HG02943 (cell line): ENCODE measurements around the gene DAPK3.
"Not testable (repeated sequence)": the region's sequence is repeated elsewhere in the genome, so short reads cannot be mapped to it uniquely, and the experiment has no call there.

Experiments
- ATAC-seq: cut with Tn5 transposase; IDR thresholded peaks from one replicate; pipeline ENCODE4 v1.9.1; 2021; ENCODE audit warnings: mild to moderate bottlenecking, low read depth, moderate library complexity; ENCODE audit not compliant: unreplicated experiment

The DAPK3 gene

DNA sequence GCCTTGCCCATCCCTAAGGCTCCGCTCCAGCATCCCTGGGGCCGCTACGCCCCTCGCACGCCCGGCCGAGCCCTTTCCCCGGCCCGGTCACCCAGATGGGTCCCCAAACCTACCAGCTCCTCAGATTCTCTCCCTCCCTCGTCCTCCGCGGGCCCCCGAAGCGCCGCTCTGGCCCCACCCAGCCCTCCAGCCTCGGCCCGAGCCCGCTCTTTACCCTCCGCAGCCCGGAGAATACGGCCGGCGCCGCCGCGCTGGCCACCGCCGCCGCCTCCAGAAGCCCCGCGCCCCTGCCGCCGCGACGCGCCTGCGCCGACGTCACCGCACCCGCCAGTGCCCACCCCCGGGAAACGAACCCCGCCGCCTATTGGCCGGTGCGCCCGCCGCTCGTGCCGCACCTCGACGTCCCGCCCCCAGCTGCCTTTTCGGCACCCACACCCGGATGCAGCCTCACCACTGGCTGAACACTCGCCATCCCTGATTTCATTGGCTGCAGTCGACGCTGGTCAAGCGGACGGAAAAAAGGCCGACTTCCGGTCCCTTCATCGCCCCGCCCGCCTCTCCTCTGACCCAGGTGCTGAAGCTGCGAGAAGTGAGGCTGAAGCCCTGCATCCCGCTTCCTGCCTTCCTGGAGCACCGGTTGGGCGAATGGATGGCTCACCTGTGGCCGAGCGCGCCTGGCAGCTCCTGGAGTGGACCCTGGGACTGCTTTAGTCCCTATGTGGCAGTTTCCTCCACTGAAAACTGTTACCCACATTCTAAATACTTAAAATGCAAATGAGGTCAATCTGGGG, at the start of gene DAPK3:
Gene DAPK3 (minus strand): TSS at position 292 of the 791 bp plus-strand sequence. CDS start 1,364 bp downstream, outside the sequence.
- ATAC-seq, result peak; percentile 89

DNA sequence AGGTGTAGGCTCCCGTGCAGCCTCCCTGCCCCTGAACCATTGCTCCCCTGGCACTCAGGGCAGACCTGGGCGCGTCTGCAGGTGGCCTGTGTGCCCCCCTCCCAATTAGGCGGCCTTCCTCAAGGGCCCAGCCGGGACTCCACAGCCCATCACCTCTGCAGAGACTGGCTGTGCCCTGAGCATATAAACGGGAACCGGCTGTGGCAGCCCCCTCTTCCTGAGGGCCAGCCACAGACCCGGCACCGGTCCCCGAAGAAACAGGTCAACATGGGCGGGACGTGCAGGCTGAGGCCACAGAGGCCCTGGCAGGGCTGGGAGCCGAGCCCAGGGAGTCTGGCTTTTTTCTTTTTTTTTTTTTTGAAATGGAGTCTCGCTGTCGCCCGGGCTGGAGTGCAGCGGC, 48.7 kb upstream of the DAPK3 start:
- ATAC-seq, result no peak

DNA sequence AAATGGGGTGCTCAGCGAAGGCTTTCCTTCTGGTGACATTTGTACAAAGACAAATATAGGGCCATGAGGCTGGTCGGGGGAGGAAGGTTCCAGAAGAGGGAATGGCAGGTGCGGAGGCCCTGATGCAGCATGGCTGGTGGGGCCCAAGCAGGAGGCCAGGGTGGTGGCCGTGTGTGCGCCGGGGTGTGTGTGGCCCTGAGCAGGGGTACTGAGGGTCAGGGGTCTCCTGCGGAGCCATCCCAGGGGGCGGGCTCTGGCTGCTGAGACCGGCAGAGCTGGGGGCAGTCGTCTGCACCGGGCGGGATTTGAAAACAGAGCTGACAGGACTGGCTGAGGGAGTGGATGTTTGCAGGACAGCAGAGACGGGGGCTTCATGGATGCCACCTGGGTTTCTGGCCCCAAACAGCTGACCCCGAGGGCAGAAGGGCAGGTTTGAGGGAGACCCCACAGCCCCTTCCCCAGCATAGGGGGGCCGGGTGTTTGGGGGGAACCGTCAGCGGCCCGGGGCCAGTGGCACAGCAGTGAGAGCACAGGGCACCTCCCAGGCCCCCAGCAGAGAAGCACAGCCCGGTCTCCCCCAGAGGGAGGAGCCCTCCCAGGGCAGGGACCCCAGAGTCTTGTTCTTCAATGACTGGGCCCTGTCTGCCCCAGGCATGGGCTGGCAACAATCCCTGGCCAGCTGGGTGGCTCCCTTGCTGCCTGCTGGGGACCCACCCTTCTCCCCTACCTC, 48.0 kb upstream of the DAPK3 start:
- ATAC-seq, result no peak

DNA sequence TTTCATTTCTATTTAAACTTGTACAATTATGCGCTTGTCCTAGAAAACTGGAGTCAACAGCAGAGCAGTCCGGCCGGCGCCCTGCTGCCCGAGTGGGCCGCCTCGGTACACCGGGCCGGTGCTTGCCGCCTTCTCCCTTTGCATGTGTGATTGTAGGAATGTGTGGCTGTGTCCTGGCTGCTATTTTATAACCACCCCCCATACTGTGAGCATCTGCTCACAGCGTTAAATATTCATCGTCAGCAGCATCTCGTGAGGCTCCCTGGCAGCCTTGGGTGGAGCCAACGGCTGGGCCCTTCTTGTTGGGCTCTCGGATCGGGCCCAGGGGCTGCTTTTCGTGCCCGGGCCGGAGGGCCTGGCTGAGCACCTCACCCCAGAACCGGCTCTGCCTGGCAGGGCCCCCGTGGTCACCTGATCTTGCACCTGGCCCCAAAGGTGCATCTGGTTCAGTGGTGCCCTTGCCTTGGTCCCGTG, 47.3 kb upstream of the DAPK3 start:
- ATAC-seq, result no peak

DNA sequence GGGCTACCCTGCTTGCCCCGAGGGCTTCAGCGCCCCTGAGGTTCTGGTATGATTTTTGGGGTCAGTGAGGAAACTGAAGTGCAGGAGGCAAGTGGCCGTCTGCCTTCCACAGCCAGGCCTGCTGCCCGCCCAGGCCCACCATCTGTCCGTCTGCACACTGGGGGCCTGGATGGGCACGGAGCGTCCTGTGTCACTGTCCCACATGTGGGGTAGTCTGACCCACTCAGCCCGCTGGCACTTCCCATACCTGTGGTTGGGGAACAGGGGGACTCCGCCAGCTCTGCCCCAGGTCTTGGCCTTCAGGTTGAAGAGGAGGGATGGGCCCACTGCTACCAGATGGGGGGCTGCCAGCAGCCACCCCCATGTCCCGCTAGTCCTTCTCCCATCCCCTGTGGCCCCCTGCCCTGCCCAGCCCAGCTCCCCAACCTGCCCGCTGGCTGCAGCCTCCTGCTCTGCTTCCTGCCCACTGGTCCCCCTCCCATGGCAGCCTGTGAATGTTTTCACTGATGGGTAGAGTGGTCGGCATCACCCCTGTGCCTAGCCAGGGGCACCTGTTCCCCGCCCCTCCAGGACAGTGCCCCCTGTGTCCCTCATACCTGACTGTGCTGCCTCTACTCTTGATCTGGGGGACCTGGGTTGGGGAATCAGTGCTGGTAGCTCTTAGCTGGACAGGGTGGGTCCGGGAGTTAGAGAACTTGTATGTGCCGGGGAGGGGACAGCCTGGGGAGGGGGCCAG, 46.2 kb upstream of the DAPK3 start:
- ATAC-seq, result no peak

DNA sequence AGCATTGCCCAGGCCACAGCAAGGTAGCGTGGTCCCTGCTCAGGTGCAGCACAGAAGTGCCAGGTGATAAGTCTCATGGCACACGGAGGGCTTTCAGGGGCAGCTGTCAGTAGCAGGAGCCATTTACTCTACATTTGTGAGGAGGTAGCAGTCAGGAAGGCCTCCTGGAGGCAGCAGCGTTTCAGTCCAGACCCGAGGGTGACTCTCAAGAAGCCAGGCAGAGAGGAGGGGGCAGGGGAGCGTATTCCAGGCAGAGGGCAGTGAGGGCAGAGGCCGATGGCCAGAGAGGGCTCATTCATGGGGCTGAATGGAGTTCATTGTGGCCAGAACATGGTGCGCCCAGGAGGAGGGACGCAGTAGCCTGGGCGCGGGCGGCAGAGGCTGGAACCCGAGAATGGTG, 45.6 kb upstream of the DAPK3 start:
- no peak for ATAC-seq

DNA sequence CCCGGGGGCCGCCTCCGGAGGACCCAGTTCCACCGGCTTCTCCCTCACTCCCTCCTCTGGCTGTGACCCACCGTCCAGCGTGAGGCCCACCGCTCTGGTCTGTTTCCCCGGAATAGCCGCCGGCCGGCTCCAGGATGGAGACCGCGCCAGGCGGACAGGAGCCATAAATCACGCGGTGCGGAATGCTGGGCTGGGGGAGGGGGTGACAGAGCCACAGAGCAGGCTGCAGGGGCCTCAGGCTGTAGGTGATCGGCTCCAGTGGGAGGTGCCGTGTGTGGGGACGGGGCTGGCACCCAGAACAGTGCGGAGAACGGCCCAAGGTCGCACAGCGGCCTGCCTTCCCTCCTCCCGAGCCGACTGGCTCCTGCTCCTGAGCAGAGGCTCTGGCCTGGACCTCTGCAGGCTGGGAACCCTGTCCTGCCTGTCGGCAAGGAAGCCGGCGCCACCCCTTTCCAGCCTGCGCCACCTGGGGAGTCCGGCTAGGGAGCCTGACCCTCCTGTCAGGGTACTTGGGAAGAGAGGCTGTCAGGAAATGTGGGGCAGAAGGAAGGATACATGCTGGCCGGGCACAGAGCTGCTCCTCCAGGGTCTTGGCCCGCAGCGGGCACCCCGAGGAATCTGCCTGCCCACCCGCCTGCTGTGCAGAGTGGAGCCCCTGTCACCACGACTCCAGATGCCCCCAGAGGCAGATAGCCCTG, 45.0 kb upstream of the DAPK3 start:
- ATAC-seq, result no peak

DNA sequence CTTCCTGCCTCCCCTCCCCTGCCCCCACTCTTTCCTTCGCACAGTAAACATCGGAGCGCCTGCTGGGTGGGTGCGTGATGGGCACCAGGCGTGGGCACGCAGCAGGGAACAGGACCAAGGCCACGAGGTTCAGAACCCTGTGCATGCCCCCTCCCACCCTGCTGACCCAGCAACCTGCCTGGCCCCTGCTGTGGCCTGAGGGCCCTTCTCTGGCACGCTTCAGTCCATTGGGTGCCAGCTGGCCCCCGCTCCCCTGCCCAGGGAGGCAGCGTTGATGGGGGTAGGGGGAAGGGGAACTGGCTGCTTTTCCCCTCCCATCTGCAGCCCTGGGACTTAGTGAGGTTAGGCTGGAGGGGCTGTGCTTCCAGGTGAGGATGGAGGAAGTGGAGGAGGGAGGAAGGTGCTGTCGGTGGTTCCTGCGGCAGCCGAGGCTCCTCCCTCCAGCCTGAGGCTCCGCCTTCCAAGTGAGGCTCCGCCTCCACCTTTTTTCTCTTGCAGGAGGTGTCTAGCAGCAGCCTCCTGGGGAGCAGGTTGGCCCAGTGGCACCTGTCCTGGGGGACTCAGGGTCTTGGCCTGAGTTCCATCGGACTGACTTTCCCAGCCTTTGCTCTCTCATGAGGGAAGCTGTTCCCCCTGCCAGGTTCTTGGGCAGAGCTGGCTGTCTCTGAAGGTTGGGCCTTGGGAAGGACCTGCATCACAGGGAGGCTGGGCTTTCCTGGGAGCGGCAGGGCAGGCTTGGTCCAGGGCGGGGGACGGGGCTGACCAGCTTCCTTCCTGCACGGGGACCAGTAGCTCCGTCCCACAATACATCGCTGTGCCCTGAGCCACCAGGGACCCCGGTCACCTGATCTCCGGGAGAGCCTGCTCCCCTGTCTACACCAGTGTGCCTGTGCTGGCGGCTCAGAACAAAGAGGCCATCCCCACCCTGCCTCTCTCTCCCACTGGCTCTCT, 43.9 kb upstream of the DAPK3 start:
- ATAC-seq, result no peak

DNA sequence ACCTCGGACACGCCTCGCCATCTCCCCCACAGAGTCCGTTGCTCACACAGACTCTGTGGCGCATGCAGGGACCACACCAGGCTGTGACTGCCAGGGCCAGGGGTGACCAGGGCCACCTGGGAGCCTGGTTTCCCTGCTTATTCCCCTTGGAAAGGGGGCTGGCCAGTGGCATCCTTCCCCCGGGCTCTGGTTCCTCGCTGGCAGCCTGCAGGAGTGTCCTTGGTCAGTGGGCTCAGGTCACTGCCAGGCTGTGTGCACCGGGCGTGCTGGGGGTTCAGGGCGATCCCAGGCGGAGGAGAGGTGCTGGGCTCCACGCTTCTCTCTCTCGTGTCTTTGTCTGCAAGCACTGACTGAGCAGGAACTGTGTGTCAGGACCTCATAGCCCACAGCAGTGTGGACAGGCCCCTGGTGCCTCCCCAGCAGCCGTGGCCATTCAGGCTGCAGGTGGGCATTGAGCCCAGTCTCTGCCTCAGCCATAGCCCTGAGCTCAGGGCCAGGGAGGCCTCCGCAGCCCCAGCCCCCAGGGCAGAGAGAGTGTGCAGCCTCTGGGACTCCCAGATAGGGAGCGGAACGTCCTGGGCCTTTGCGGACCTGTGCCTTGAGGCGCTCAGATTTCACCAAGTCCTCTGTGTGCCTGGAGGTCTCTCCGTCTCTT, 43.1 kb upstream of the DAPK3 start:
- ATAC-seq, result no peak

DNA sequence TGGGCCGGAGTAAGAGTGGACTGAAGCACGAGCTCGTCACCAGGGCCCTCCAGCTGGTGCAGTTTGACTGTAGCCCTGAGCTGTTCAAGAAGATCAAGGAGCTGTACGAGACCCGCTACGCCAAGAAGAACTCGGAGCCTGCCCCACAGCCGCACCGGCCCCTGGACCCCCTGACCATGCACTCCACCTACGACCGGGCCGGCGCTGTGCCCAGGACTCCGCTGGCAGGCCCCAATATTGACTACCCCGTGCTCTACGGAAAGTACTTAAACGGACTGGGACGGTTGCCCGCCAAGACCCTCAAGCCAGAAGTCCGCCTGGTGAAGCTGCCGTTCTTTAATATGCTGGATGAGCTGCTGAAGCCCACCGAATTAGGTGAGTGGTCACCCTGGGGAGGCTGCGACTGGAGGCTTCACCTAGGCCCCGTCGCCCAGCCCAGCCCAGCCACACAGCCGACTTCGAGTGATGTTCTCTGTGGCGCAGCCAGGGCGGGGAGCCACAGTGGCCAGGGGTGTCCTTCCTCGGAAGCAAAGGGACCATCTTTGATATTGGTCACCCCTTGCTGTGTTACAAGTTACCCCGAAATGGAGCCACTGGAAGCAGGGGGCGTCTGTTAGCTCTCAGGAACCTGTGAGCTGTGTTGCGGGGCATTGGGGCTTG, 42.2 kb upstream of the DAPK3 start:
- no peak for ATAC-seq

DNA sequence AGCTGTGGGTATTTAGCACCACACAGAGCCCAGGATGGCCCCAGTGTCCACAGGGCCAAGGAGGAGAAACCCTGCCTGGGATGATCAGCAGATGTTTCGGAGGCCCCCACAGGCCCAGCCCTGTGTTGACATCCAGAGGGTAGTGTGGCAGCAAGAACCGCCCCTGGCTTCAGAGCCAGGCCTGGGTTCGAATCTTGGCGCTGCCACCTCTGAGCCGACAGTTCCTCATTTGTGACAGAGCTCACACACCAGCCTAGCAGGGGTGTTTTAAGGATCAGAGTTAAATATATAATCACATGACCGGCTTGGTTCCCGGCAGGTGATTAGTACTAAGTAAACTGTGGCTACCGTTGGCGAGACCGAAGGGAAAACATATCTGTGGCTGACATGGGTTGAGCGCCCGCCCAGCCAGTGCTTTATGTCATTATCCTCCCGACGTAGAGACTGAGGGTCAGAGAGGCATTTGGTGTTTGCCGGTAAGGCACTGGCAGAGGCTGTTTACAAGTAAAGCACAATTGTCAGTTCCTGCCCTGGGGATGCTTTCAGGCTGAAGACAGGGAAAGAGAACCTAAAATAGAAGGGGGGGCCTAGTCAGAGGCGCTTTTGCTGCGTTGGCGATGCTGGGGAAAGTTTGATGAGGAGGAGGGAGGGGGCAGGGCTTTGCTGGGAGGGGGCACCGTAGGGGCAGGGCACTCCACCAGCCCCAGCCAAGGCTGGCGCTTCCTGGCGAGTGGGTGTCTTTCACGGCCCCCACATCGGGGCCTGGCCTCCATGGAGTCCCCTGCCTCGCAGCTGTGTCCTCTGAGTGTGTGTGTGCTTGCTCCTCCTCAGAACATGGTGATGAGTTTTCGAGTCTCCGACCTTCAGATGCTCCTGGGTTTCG, 41.4 kb upstream of the DAPK3 start:
- no peak for ATAC-seq

DNA sequence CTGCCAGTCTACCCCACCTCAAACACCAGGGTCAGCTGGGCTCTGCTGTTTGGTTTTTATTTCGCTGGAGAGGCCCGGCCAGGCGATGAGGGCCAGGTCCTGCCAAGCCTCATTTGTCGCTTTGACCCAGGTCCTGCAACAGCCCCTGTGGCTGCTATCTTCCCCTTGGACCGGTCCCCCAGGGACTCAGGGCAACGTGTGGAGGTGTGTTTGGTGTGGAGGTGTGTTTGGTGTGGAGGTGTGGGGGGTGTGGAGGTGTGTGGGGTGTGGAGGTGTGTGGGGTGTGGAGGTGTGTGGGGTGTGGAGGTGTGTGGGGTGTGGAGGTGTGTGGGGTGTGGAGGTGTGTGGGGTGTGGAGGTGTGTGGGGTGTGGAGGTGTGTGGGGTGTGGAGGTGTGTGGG, 40.5 kb upstream of the DAPK3 start:
- not testable (repeated sequence) for ATAC-seq

DNA sequence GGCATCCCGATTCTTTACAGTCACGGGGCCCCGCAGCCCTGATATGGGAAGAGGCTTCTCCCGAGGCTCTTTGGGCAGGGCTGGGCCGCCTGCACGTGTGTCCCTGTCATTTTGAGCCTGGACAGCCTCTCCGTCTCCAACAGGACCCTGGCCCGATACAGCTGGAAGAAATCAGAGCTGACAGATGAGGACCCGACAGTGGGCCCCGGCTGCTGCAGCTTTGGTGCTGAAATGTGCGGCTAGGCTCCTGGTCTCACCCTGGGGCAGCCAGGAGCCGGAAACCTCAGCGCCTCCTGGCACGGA, 39.9 kb upstream of the DAPK3 start:
- ATAC-seq, result no peak

DNA sequence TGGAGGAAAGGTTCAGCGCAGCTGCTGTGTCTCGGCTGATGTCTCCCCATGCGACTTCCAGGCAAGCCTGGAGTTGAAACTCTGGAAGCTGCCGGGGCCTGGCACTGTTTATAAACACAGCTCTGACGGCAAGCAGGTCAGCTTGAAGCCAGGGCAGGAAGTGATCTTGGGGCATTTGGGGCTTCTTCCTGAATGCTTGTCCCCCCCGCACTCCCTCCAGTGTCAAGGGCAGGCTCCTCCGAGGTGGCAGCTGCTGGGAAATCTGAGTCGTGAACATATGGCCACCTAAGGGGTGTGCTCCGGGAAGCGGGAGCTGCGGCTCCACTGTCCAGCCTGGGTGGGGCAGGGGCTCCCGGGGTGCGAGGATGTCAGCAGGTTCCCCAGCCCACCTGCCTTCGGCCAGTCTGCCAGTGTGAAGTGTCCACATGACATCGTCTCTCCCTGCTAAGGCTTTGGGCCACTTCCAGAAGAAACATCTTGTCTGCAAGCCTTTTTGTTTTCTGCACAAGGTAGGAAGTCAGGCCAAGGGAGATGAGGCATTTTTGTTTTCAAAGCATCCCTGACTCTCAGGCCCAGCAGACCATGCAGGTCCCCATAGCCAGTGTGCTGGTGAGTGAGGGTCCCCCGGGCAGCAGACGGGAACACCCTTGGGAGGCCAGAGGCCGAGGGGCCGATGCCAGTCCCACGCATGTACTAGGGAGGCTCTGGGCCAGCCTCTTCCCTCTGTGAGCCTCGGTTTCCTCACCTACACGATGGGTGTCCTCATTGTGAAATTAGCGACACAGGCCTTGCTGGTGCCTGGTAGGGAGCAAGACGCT, 39.3 kb upstream of the DAPK3 start:
- ATAC-seq, result no peak

DNA sequence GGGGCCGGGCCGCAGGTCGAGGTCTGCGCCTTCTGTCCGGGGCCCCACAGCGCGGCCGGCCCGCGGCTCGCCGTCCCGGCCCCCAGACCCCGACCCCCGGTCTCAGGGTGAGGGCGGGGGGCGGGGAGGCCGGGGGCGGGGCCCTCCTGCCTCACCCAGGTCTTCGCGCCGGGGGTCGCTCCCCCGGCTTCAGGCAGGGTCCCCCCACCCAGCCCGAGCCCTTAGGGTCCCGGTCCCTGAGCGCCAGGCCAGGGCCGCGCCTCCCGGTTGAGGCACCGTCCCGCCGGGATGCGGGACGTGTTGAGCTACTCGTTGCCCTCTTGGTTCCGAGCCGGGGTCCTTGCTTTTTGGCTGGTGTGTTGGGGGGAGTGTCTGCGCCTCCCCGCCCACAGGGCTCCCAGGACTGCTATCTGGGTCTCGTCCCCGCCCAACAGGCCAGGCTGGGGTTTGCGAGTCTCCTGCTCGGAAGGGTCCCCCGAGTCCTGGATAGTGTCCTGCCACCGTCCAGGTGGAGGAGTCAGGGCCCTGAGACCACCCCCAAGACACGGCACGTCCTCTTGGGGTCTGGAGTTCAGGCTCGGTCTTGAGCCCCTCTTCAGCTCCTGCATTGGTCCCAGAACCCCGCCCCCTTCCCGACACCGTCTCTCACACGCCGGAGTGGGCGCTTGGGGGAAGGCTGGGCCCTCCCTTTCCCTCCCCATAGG, 37.1 kb upstream of the DAPK3 start:
- ATAC-seq, result peak; percentile 5
